HUES48 (cell line): ENCODE results near the gene GPS1.

ENCODE experiments used
- H3K27ac ChIP-seq: one replicate; pipeline ENCODE4 v1.7.0; 2013; ENCODE audit warnings: low read depth, low read length, inconsistent platforms
- H3K27me3 ChIP-seq: 2 replicates; pipeline ENCODE4 v1.6.1; 2013; ENCODE audit warnings: mild to moderate bottlenecking, low read length; ENCODE audit not compliant: control insufficient read depth, insufficient read depth
- H3K36me3 ChIP-seq: 2 replicates; pipeline ENCODE4 v1.6.1; 2013; ENCODE audit warnings: low read length; ENCODE audit not compliant: control insufficient read depth, insufficient read depth
- H3K4me1 ChIP-seq: 2 replicates; pipeline ENCODE4 v1.6.1; 2013; ENCODE audit warnings: mild to moderate bottlenecking, low read length; ENCODE audit not compliant: control insufficient read depth, insufficient read depth
- H3K4me3 ChIP-seq: 2 replicates; pipeline ENCODE4 v1.5.1; 2013; ENCODE audit warnings: mild to moderate bottlenecking, low read depth, low read length
- H3K9ac ChIP-seq: 2 replicates; pipeline ENCODE4 v1.6.1; 2013; ENCODE audit warnings: mild to moderate bottlenecking, low read depth, low read length, moderate library complexity
- H3K9me3 ChIP-seq: 2 replicates; pipeline ENCODE4 v1.6.1; 2013; ENCODE audit warnings: low read length; ENCODE audit not compliant: control insufficient read depth, insufficient read depth

Gene GPS1

DNA sequence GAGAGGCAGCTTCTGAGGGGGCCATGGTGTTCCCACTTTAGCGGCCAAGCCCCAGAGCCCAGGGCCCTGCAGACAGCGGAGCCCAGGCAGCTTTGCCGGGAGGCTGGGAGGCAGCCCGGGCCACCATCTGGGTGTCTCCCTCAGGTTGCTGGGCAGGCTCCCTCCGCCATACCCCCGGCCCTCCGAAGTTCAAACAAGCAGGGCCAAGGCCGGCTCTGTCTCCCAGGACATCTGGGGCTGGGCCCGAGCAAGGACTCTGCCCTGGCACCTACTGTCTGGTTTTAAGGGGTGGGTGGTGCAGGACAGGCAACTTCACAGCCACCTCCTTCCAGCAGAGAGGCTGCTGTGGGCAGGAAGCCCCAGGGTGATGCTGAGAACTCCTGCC, 11.3 kb downstream of the GPS1 start:
- no peak overlapping the region for H3K27ac ChIP-seq
- H3K9me3 ChIP-seq = no peaks in the 10 kb centered on the region
- H3K4me1 ChIP-seq = no peaks in the 10 kb centered on the region
- H3K9ac ChIP-seq = no peak overlapping the region
- H3K27me3 ChIP-seq = no peaks in the 10 kb centered on the region
- peaks cover 60% of the 10 kb centered on the region for H3K36me3 ChIP-seq
- no peak overlapping the region for H3K4me3 ChIP-seq

GRCh38 chr17:82063424-82064415, 12.0 kb downstream of the GPS1 start:
- H3K27me3 ChIP-seq = no peaks in the 10 kb centered on the region
- H3K9ac ChIP-seq = no peak overlapping the region
- H3K27ac ChIP-seq = no peak overlapping the region
- H3K4me1 ChIP-seq = no peaks in the 10 kb centered on the region
- H3K9me3 ChIP-seq = no peaks in the 10 kb centered on the region
- peaks cover 53% of the 10 kb centered on the region for H3K36me3 ChIP-seq
- peak overlapping the region; percentile 69; the same call in 1 of the 2 replicates for H3K4me3 ChIP-seq

- no peak overlapping the region for H3K27ac ChIP-seq
- H3K9me3 ChIP-seq = no peaks in the 10 kb centered on the region
- H3K9ac ChIP-seq = peak overlapping the region; percentile 55
- no peaks in the 10 kb centered on the region for H3K4me1 ChIP-seq
- peak overlapping the region; percentile 69 for H3K4me3 ChIP-seq
- H3K27me3 ChIP-seq = no peaks in the 10 kb centered on the region
- peaks cover 48% of the 10 kb centered on the region for H3K36me3 ChIP-seq
Measured at GRCh38 chr17:82064433-82065192, 12.9 kb downstream of the GPS1 start.

DNA sequence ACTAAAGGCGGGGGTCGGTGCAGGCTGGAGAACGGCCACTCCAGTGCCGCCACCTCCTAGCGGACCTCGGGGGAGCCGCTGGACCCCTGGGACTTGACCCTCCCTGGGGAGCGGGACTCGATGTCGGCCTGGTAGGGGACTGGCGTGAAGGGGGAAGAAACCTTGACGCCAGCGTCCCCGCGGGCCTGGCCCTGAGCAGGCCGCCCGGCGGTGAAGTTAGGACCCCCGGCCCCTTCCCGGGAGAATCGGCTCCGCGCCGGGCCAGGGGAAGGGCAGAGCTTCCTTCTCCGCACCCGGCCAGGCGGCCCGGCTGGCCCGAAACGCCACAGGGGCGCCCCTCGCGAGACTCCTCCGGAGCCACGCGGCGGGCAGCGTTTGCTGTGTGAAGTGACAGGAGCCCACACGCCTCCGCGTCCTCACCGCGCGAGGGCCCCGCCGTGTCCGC, 13.5 kb downstream of the GPS1 start:
- no peaks in the 10 kb centered on the region for H3K9me3 ChIP-seq
- H3K27ac ChIP-seq = no peak overlapping the region
- peak overlapping the region; percentile 55 for H3K9ac ChIP-seq
- peak overlapping the region; percentile 69 for H3K4me3 ChIP-seq
- no peaks in the 10 kb centered on the region for H3K27me3 ChIP-seq
- no peaks in the 10 kb centered on the region for H3K4me1 ChIP-seq
- peaks cover 41% of the 10 kb centered on the region for H3K36me3 ChIP-seq

DNA sequence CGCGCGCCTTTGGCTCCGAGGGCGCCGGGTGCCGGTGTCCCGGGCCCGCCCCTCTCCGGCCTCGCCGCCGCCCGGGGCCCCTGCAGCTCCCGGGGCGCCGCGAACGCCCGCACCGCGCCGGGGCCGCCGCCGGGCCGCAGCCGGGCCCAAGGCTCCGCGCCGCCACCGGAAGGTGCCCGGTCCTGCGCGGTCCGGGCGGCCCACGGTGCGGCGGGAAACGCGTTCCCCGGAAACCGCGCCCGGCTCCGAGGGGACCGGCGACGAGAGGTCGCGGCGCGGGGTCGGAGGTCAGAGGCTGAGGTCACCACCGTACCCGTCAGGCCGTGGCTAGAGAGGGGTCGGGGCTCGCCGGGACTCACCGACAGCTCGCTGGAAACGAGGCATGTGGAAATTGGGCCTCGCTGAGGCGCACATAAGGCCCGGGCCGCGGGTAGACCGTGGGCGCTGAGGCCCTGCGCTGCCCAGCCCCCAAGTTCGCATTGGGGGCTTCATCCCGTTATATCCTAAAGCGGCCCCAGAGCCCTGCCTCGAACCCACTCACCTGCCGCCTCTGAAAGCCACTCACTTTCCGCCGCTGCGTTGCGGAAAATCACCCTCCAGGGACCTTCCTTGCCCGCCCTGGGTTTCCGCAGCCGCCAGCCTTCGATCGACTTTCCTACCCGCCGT, 14.1 kb downstream of the GPS1 start, which contains the start of gene DUS1L:
DUS1L (minus strand) TSS at position 167 of the 666 bp plus-strand sequence. CDS start 745 bp downstream, outside the sequence.
- Histone ChIP-seq H3K27ac (no peak within 1 kb of the TSS), H3K27me3 (no peaks in the 10 kb centered on the region)

GRCh38 chr17:82070611-82071010, 18.9 kb downstream of the GPS1 start:
- H3K36me3 ChIP-seq = no peaks in the 10 kb centered on the region
- no peaks in the 10 kb centered on the region for H3K4me1 ChIP-seq
- H3K27me3 ChIP-seq = no peaks in the 10 kb centered on the region
- no peak overlapping the region for H3K4me3 ChIP-seq
- H3K9ac ChIP-seq = no peak overlapping the region
- no peak overlapping the region for H3K27ac ChIP-seq
- H3K9me3 ChIP-seq = no peaks in the 10 kb centered on the region

More for the DNA sequence above, 14.1 kb downstream of the GPS1 start, which contains the start of gene DUS1L:
- Histone ChIP-seq H3K9me3 (no peaks in the 10 kb centered on the region), H3K4me1 (no peaks in the 10 kb centered on the region), H3K9ac (peak within 1 kb of the TSS; percentile 66), H3K36me3 (peaks cover 36% of the 10 kb centered on the region), H3K4me3 (peak within 1 kb of the TSS; percentile 69)

GRCh38 chr17:82072827-82073226, 21.1 kb downstream of the GPS1 start:
- H3K4me1 ChIP-seq = no peaks in the 10 kb centered on the region
- no peak overlapping the region for H3K27ac ChIP-seq
- no peak overlapping the region for H3K9ac ChIP-seq
- H3K36me3 ChIP-seq = peaks cover 2% of the 10 kb centered on the region; the same call in 1 of the 2 replicates
- H3K9me3 ChIP-seq = no peaks in the 10 kb centered on the region
- H3K27me3 ChIP-seq = no peaks in the 10 kb centered on the region
- no peak overlapping the region for H3K4me3 ChIP-seq

DNA sequence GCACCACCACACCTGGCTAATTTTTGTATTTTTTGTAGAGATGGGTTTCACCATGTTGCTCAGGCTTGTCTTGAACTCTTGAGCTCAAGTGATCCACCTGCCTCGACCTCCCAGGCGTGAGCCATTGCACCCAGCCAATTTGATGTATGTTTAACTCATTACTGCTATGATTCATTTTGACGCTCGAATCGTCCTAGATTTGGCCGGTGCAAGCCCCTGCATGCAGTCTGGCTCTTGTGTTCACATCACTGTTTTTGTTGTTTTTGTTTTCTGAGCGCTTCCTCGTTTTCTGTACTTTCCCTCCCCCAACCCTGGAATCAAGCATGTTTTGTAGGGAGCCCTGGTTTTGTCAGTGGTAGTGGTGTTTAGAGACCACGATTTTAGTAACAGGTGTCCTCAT, 21.7 kb downstream of the GPS1 start:
- Histone ChIP-seq H3K27ac (no peak overlapping the region), H3K9ac (no peak overlapping the region), H3K4me3 (no peak overlapping the region), H3K36me3 (peaks cover 8% of the 10 kb centered on the region), H3K27me3 (no peaks in the 10 kb centered on the region), H3K4me1 (no peaks in the 10 kb centered on the region), H3K9me3 (no peaks in the 10 kb centered on the region)

DNA sequence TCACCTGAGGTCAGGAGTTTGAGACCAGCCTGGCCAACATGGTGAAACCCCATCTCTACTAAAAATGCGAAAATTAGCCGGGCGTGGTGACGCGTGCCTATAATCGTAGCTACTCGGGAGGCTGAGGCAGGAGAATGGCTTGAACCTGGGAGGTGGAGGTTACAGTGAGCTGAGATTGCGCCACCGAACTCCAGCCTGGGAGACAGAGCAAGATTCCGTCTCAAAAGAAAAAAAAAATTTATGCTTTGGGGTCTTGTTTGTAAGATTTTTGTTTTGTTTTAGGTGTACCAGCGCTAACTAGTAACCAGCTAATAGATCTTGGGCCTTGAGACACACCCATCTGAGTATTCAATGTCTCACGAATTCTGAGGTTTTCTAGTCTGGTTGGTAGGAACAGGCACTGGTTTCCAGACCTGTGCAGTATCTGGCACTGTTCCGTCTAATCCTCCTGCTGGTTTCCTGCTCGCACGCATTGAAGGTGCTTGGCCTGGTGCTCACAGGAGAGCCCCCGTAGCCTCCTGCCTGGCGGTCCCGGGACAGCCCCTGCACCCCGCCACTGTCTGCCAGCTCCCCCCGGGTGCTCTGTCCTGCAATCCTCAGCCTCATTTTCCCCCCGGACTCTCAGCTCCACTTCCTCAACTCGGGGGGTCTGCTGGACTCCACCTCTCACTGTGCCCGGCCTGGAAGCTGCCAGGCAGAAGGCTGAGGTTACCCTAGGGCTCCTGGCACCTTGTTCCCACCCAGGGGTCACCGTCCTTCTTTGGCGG, 24.5 kb downstream of the GPS1 start:
- no peaks in the 10 kb centered on the region for H3K4me1 ChIP-seq
- no peak overlapping the region for H3K27ac ChIP-seq
- H3K27me3 ChIP-seq = no peaks in the 10 kb centered on the region
- no peaks in the 10 kb centered on the region for H3K9me3 ChIP-seq
- peaks cover 30% of the 10 kb centered on the region for H3K36me3 ChIP-seq
- H3K4me3 ChIP-seq = no peak overlapping the region
- H3K9ac ChIP-seq = no peak overlapping the region
